HepG2 (cell line): ENCODE results near the gene IGF2BP1. TPM values are rescaled to one million over a fixed set of nuclear protein-coding genes. Genes with fewer than 3 reads are reported as not detected.

Experiments
- AGO1 ChIP-seq: fragments of 200-400 bp; formaldehyde crosslinking; IDR thresholded peaks from 2 replicates; pipeline ENCODE4 v1.6.1; 2017; ENCODE audit warnings: mild to moderate bottlenecking, low read depth, low read length, moderate library complexity; ENCODE audit not compliant: poor library complexity, severe bottlenecking
- CBX5 ChIP-seq: sonication (generic); formaldehyde crosslinking; IDR thresholded peaks from 2 replicates; pipeline ENCODE4 v1.4.0; 2020; ENCODE audit warnings: missing genetic modification reagents, borderline replicate concordance
- DRAP1 ChIP-seq: IDR thresholded peaks from 2 replicates; pipeline ENCODE4 v1.6.1; 2016; ENCODE audit warnings: missing genetic modification reagents, missing compliant biosample characterization
- FOXA1 ChIP-seq, 2 experiments: fragments of 450-650 bp in 1 of 2; sonication (generic) in 1 of 2; formaldehyde crosslinking in 1 of 2; IDR thresholded peaks; 2 replicates each; pipeline versions ENCODE4 v1.4.0 to v1.6.1; 2016 to 2020; ENCODE audit warnings: missing genetic modification reagents in 1 of 2
- FOXM1 ChIP-seq: sonication (generic); formaldehyde crosslinking; IDR thresholded peaks from 2 replicates; pipeline ENCODE4 v1.5.0; 2020; ENCODE audit warnings: missing genetic modification reagents
- GTF2F1 ChIP-seq: fragments of 150-350 bp; IDR thresholded peaks from 2 replicates; pipeline ENCODE4 v1.6.1; 2014; ENCODE audit warnings: low read length
- HMG20B ChIP-seq: conservative IDR thresholded peaks from 2 replicates; pipeline ENCODE4 v1.6.1; 2016; ENCODE audit warnings: missing genetic modification reagents, missing compliant biosample characterization
- KLF9 ChIP-seq: IDR thresholded peaks from 2 replicates; pipeline ENCODE4 v1.6.1; 2016; ENCODE audit warnings: low read depth
- MIXL1 ChIP-seq: IDR thresholded peaks from 2 replicates; pipeline ENCODE4 v1.6.1; 2016
- NKX3-1 ChIP-seq: sonication (generic); formaldehyde crosslinking; IDR thresholded peaks from 2 replicates; pipeline ENCODE4 v1.5.0; 2020; ENCODE audit warnings: missing genetic modification reagents
- NRL ChIP-seq: sonication (generic); formaldehyde crosslinking; IDR thresholded peaks from 2 replicates; pipeline ENCODE4 v1.5.0; 2020; ENCODE audit warnings: missing genetic modification reagents, mild to moderate bottlenecking, moderate library complexity, borderline replicate concordance
- SAP130 ChIP-seq: IDR thresholded peaks from 2 replicates; pipeline ENCODE4 v1.6.1; 2016; ENCODE audit warnings: low read depth
- STAG1 ChIP-seq: sonication (generic); formaldehyde crosslinking; IDR thresholded peaks from 2 replicates; pipeline ENCODE4 v1.4.0; 2020; ENCODE audit warnings: missing genetic modification reagents
- TAF1 ChIP-seq: sonication (generic); formaldehyde crosslinking; IDR thresholded peaks from 2 replicates; pipeline ENCODE4 v1.4.0; 2020; ENCODE audit warnings: missing genetic modification reagents
- TGIF2 ChIP-seq: IDR thresholded peaks from 2 replicates; pipeline ENCODE4 v1.6.1; 2016; ENCODE audit warnings: control low read depth, missing compliant biosample characterization
- TMF1 ChIP-seq: sonication (generic); formaldehyde crosslinking; IDR thresholded peaks from 2 replicates; pipeline ENCODE4 v1.8.1; 2022; ENCODE audit warnings: low read depth, missing genetic modification reagents
- ZFP36L1 ChIP-seq: sonication (generic); formaldehyde crosslinking; IDR thresholded peaks from 2 replicates; pipeline ENCODE4 v1.8.0; 2022; ENCODE audit warnings: mild to moderate bottlenecking, missing genetic modification reagents, moderate library complexity
- ZNF280B ChIP-seq: sonication (generic); formaldehyde crosslinking; IDR thresholded peaks from 2 replicates; pipeline ENCODE4 v1.5.0; 2020; ENCODE audit warnings: missing genetic modification reagents, mild to moderate bottlenecking, borderline replicate concordance
- ZNF574 ChIP-seq: sonication (generic); formaldehyde crosslinking; IDR thresholded peaks from 2 replicates; pipeline ENCODE4 v1.4.0; 2020; ENCODE audit warnings: missing genetic modification reagents
- ZNF788 ChIP-seq: sonication (generic); formaldehyde crosslinking; IDR thresholded peaks from 2 replicates; pipeline ENCODE4 v1.5.0; 2020; ENCODE audit warnings: mild to moderate bottlenecking, missing genetic modification reagents, borderline replicate concordance
- ZNF816 ChIP-seq: sonication (generic); formaldehyde crosslinking; IDR thresholded peaks from 2 replicates; pipeline ENCODE4 v1.8.0; 2022; ENCODE audit warnings: missing genetic modification reagents, mild to moderate bottlenecking, borderline replicate concordance
- polyA plus RNA-seq, 8 experiments: library from polyadenylated mRNA; depleted of rRNA in 3 of 8; stranded (reverse) in 7 of 8; unstranded in 1 of 8; fragments of >200 nt; fragmentation: Illumina TruSeq in 4 of 8; extraction: Trizol in 4 of 8; gene quantifications; 2 replicates each; pipeline versions ENCODE4 v1.2.1 to v1.2.3, GENCODE V29; 2011 to 2016; ENCODE audit warnings: low read depth in 4 of 8, missing spikeins in 1 of 8, mixed read lengths in 1 of 8; ENCODE audit not compliant: insufficient read depth in 1 of 8
- total RNA-seq, 5 experiments: library from RNA; depleted of rRNA; stranded (reverse); fragments of >200 nt; fragmentation: Illumina TruSeq; extraction: Trizol; gene quantifications; 2 replicates each; pipeline ENCODE4 v1.2.3, GENCODE V29; 2016; ENCODE audit warnings: low read depth in 1 of 5
- TF ChIP-seq, protein P1 (sequence below): sonication (generic); formaldehyde crosslinking; IDR thresholded peaks from 2 replicates; pipeline ENCODE4 v1.5.0; 2020; ENCODE audit warnings: missing genetic modification reagents
- TF ChIP-seq, protein P2 (sequence below): IDR thresholded peaks from 2 replicates; pipeline ENCODE4 v1.6.1; 2018; ENCODE audit warnings: missing genetic modification reagents

The IGF2BP1 gene
- total and polyA plus RNA-seq, 2 of the 13 experiments (the other 11 are each of a cell fraction or from before 2014, with no cell fraction given): 29.7 to 75.1 TPM

DNA sequence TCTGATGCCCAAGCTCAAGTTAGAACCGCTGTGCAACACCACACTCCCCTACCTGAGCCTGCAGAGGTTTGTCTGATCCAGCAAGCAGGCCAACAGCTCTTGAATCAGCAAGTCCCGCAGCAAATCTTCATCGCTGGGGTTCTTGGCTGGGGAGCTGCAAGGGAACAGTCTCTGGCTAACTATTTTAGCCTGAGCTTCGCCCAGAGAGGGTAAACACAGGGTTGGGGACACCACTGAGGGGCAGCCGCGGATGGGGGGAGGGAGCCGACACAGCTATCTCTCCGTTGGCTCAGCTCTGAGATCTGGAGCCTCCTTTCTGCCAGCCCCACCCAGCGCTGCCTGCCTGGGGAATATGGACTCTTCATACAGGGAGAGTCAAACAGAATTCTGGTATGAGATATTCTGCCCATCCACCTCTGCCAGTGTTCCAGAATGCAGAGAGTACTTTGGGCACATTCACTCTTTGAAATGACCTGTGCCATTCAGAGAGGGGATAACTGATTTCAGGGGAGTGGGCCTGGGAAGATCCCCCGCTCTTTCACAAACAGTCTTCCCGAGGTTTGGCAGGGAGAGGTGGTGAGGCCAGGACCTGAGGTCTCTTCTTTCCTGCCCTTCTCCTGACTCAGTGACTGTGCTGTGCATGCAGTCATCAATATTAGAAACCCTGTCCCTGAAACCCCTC is 36.2 kb upstream of the IGF2BP1 start (continued):
- TF ChIP-seq FOXA1 (IDR thresholded peaks at IDR 0.05): no peak
- TF ChIP-seq FOXA1 (CRISPR knock-in tag; IDR thresholded peaks at IDR 0.05): peak; percentile 76
- TF ChIP-seq KLF9 (CRISPR knock-in tag): no peak
- peak; percentile 69; the same call in 1 of the 2 replicates for TF ChIP-seq NRL
- TF ChIP-seq, protein P1, sequence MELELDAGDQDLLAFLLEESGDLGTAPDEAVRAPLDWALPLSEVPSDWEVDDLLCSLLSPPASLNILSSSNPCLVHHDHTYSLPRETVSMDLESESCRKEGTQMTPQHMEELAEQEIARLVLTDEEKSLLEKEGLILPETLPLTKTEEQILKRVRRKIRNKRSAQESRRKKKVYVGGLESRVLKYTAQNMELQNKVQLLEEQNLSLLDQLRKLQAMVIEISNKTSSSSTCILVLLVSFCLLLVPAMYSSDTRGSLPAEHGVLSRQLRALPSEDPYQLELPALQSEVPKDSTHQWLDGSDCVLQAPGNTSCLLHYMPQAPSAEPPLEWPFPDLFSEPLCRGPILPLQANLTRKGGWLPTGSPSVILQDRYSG (CRISPR knock-in tag): no peak
- no peak for TF ChIP-seq AGO1
- peak; percentile 40 for TF ChIP-seq STAG1 (CRISPR knock-in tag)
- peak; percentile 51; the same call in 1 of the 2 replicates for TF ChIP-seq CBX5
- TF ChIP-seq HMG20B: no peak
- 0 out of 2 replicates have a peak, but pooled peaks have one; percentile 23 for TF ChIP-seq ZNF280B (CRISPR knock-in tag)
- 0 out of 2 replicates have a peak, but pooled peaks have one; percentile 5 for TF ChIP-seq ZNF788 (CRISPR knock-in tag)
- TF ChIP-seq ZNF816 (CRISPR knock-in tag): no peak
- TF ChIP-seq ZFP36L1 (CRISPR knock-in tag): no peak
- TF ChIP-seq MIXL1 (CRISPR knock-in tag): no peak
- TF ChIP-seq TAF1 (CRISPR knock-in tag): peak; percentile 14; the same call in 1 of the 2 replicates
- no peak for TF ChIP-seq TGIF2 (CRISPR knock-in tag)
- 0 out of 2 replicates have a peak, but pooled peaks have one; percentile 12 for TF ChIP-seq ZNF574 (CRISPR knock-in tag)
- no peak for TF ChIP-seq FOXM1
- no peak for TF ChIP-seq TMF1 (CRISPR knock-in tag)
- no peak for TF ChIP-seq DRAP1
- TF ChIP-seq, protein P2, sequence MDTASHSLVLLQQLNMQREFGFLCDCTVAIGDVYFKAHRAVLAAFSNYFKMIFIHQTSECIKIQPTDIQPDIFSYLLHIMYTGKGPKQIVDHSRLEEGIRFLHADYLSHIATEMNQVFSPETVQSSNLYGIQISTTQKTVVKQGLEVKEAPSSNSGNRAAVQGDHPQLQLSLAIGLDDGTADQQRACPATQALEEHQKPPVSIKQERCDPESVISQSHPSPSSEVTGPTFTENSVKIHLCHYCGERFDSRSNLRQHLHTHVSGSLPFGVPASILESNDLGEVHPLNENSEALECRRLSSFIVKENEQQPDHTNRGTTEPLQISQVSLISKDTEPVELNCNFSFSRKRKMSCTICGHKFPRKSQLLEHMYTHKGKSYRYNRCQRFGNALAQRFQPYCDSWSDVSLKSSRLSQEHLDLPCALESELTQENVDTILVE (CRISPR knock-in tag): no peak
- TF ChIP-seq GTF2F1: no peak
- TF ChIP-seq SAP130: peak; percentile 19; the same call in 1 of the 2 replicates
- peak; percentile 57; the same call in 1 of the 2 replicates for TF ChIP-seq NKX3-1 (CRISPR knock-in tag)
